Glomerular visceral epithelial cell (primary cell): ENCODE data around the gene ARMC3.
"Not testable (repeated sequence)": the region's sequence is repeated elsewhere in the genome, so short reads cannot be mapped to it uniquely, and the experiment has no call there.

Source experiments
- DNase-seq: peaks from one replicate; pipeline ENCODE4 v3.0.0-alpha.2; 2016; ENCODE audit errors: extremely low spot score

ARMC3 gene, protein sequence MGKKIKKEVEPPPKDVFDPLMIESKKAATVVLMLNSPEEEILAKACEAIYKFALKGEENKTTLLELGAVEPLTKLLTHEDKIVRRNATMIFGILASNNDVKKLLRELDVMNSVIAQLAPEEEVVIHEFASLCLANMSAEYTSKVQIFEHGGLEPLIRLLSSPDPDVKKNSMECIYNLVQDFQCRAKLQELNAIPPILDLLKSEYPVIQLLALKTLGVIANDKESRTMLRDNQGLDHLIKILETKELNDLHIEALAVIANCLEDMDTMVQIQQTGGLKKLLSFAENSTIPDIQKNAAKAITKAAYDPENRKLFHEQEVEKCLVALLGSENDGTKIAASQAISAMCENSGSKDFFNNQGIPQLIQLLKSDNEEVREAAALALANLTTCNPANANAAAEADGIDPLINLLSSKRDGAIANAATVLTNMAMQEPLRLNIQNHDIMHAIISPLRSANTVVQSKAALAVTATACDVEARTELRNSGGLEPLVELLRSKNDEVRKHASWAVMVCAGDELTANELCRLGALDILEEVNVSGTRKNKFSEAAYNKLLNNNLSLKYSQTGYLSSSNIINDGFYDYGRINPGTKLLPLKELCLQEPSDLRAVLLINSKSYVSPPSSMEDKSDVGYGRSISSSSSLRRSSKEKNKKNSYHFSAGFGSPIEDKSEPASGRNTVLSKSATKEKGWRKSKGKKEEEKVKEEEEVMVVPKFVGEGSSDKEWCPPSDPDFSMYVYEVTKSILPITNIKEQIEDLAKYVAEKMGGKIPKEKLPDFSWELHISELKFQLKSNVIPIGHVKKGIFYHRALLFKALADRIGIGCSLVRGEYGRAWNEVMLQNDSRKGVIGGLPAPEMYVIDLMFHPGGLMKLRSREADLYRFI

DNA sequence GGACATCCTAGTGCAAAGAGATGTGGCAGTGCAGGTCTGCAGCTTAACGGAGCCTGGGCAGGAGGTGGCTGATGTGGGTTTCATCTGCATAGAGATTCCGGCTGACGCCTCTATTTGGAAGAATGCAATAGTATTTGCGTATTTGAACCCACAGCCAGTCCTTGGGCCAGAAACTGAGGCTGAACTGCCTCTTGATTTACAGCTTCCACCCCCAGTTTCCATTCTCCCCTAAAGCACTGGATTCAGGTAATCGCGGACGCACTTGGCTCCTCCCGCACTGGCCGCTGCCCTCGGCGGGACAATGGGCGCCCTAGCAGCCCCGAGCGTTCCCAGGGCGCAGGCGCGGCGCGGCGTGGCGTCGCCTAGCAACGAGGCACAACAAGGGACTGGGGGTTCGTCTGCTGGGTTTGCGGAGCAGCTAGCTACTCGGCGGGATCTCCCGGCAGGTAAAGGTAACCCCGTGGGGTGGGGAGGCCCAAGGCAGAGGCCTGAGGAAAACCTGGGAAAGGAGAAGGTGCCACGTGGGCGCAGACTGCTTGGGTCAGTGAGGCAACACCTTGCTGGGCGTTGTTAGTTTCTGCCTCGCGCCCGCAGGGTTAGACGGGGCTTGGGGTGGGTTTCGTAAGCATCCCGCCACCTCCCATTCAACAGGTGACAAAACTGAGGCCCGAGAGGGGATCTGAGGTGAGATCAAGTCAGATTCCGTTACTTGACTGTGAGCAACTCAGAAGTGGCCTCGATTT lies at the start of gene ARMC3:
Gene ARMC3, plus strand, starts transcription at position 393 of the 743 bp plus-strand sequence. CDS start 3,944 bp downstream, outside the sequence.
- peak; percentile 50 for DNase-seq

DNA sequence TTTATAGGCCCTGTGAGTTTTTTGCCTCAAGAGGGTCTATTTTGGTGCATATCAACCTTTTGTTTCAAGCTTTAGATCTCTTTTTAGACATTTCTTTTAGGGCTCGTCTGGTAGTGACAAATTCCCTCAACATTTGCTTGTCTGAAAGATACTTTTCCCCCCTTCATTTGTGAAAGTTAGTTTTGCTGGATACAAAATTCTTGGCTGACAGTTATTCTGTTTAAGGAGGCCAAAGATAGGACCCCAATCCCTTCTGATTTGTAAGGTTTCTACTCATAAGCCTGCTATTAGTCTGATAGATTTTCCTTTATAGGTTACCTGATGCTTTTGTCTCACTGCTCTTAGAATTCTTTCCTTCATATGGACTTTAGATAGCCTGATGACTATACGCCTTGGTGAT lies 36.1 kb upstream of the ARMC3 start:
- DNase-seq = no peak

DNA sequence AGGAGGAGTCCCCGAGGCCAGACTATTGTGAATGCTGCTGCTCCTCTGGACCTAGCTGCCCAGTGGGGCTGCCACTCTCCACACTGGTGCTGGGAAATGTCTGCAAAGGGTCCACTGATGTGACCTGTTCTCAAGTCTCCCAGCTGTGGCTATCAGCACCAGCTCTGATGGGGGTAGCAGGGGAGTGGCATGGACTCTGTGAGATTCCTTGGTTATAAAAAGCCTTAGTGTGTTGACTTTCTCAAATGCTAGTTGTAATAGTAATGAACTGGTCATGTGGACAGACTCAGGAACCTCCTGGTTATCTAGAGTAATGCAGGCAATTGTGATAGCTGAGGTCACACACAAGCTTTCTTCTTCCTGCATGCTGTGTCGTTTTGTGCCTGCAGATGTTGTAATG lies 34.1 kb upstream of the ARMC3 start:
- DNase-seq = no peak

DNA sequence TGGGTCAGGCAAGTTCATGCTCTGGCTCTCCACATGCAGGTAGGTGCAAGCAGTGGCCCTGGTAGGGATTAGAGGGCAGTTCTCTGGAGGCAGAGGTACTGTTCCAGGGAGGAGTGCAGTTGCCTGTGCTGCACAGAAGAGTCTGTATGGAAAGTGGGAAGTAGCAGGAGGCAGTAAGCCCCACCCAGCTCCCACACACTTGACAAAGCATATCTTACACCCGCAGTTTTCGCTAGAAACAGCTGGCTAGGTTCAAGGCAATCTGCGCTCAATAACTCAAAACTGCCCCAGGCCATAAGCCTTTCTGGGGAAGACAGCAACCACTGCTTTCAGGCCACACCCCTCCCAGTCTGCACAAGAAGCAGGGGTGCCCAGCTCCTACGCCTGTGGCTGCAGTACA lies 33.1 kb upstream of the ARMC3 start:
- DNase-seq = no peak

DNA sequence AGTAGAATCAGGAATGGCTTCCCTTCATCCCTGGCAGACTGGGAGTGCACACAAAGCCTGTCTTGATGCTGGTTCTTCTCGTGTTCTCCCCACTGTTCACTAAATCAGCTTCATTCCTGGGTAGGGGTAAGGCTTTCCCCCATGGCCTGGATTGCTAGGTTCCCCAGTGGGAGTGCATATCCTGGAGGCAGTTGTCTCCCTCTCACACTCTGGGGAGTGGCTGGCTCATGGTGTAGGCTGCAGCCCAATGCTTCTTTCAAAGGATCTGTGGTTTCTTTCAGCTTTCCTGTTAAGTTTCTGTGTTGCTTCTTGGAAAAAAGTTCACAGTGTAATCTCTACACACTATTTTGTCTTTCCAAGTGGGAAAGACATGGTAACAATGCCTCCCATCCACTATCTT lies 32.6 kb upstream of the ARMC3 start:
- no peak for DNase-seq

DNA sequence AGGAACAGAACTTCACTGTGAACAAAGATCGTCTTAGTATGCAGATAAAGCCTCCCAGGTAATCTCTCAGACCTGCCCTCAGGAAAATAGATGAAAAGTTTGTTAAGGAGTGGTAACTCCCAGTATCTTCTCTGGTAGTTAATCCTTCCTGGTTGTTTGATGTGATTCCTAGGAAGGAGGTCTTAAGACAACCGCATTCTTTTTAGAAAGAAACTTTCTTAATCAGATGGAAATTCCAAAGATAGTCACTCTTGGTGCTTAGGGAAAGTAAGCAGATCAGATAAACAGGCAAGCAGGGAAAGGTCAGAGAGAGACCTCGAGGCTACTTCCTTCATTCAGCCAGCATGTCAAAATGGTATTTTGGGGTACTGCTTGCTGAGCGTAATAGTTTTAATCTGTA lies 30.5 kb upstream of the ARMC3 start:
- DNase-seq = no peak

DNA sequence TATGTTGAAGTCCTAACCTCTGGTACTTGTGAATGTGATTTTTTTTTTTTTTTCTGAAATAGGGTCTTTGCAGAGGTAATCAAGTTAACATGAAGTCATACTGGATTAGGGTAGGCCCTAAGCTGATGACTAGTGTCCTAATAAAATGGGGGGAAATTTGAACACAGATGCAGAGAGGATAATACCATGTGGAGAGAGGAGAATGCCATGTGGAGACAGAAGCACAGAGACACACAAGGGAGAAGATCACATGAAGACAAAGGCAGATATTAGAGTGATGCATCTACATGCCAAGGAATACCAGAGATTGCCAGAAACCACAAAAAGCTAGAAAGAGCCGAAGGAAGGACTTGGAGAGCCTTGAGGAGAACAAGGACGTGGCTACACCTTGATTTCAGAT lies 28.5 kb upstream of the ARMC3 start:
- DNase-seq = no peak

DNA sequence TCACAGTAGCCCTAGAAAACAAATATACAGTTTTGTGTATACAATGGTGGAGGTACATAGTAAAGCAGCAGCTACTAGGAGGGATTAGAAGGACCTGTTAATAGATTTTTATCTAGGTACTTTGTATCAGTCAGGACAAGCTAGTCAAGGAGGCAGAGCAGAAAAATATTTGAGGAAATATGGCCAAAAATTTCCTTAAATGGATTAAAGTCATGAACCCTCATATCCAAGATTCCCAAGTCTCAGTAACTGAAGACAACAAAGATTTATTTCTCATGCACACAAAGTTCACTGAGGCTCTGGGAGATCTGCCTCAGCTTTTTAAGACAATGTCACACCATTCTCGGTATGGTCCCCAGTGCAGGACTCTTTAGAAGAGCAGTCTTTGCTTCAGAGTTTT lies 28.1 kb upstream of the ARMC3 start:
- no peak for DNase-seq

DNA sequence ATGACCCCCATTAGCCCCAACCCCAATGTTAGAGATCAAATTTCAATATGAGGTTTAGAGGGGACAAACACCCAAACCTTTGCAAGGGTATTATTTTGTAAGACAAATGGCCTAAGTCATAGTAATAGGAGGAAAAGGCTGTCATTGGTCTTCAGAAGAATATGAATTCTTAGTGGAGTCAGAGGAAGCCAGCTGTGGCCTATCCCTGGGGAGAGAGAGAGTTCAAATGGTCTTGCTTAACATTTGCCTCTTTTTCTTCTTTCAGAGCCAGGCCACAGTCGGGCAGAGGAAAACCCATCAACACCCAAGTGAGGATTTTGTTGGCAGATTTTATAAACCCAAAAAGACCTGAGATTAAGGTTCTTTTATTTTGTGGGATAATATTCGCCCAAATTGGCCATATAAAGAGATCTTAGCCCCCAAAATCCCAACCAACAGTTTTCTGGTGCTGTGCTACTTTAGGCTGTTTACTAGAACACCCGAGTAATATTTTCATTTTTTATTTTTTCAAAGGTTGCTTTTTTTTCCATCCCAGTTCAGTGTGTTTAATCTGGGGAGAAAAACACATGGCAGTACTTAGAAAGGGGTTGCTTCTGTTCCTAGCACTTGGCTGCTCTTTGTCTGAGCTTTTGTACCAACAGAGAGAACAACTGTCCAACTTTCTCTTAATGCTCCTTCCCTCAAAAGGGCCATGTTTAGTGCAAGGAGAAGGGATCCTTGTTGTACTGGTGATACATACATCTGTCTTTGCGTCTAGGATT lies 26.8 kb upstream of the ARMC3 start:
- no peak for DNase-seq

DNA sequence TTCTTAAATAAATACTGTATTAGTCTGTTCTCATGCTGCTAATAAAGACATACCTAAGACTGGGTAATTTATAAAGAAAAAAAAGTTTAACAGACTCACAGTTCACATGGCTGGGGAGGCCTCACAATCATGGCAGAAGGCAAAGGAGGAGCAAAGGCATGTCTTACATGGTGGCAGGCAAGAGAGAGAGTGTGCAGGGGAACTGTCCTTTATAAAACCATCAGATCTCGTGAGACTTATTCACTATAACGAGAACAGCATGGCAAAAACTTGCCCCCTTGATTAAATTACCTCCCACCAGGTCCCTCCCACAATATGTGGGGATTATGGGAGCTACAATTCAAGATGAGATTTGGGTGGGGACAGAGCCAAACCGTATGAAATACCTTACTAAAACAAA lies 25.7 kb upstream of the ARMC3 start:
- not testable (repeated sequence) for DNase-seq

DNA sequence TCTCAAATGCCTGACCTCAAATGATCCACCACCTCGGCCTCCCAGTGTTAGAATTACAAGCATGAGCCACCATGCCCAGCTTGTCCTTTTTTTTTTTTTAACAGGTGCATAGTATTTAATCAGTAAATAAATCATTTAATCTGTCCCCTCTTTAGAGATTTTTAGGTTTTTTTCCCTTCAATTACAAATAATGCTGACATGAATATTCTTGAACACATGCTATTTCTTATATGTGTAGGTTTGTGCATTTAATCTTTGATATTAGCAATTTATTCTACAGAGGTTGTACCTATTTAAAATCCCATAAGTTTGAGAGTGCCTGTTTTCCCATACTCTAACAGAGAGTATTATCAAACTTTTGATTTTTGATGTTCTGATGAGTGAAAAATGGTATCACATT lies 24.2 kb upstream of the ARMC3 start:
- DNase-seq = no peak

DNA sequence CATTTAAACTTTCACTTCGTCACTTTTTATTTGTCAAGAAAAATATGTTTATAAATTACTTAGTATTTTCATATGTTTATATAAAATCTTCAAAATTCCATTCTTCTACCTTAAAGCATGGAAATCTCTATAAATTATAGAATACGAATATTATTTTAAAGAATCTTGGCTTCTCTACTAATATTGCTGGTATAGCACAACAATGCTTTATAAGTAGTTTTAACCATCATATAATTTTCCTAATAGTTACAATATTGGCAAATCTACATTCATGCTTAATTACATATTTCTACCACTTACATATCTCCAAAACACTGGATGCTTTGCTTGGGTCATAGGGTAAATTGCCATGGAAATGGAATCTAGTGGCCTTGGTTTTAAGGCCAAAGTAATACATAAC lies 21.1 kb upstream of the ARMC3 start:
- DNase-seq = no peak

DNA sequence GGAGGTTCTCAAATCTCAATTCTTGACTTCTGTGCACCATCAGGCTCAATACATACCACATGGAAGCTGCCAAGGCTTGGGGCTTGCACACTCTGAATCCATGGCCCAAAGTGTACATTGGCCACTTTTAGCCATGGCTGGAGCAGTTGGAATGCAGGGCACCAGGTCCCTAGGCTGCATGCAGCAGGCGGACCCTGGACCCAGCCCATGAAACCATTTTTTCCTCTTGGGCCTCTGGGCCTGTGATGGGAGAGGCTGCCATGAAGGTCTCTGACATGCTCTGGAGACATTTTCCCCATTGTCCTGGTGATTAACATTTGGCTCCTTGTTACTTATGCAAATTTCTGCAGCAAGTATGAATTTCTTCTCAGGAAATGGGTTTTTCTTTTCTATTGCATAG lies 19.0 kb upstream of the ARMC3 start:
- DNase-seq = no peak

DNA sequence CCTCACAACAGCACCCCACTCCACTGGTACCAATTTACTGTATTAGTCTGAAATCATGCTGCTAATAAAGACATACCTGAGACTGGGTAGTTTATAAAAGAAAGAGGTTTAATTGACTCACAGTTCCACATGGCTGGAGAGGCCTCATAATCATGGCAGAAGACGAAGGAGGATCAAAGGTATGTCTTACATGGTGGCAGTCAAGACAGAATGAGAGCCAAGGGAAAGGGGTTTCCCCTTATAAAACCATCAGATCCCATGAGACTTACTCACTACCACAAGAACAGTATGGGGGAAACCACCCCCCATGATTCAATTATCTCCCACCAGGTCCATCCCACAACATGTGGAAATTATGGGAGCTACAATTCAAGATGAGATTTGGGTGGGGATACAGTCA lies 18.2 kb upstream of the ARMC3 start:
- DNase-seq = not testable (repeated sequence)

DNA sequence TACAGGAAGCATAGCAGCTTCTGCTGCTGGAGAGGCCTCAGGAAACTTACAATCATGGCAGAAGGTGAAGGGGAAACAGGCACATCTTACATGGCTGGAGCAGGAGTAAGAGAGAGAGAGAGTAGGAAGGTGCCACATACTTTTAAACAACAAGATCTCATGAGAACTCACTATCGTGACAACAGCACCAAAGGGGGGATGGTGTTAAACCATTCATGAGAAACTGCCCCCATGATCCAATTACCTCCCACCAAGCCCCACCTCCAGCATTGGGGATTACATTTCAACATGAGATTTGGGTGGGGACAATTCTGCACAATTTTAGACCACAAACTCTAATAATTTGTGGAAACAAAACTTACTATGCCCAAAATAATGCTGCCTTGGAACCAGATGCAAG lies 16.8 kb upstream of the ARMC3 start:
- no peak for DNase-seq

DNA sequence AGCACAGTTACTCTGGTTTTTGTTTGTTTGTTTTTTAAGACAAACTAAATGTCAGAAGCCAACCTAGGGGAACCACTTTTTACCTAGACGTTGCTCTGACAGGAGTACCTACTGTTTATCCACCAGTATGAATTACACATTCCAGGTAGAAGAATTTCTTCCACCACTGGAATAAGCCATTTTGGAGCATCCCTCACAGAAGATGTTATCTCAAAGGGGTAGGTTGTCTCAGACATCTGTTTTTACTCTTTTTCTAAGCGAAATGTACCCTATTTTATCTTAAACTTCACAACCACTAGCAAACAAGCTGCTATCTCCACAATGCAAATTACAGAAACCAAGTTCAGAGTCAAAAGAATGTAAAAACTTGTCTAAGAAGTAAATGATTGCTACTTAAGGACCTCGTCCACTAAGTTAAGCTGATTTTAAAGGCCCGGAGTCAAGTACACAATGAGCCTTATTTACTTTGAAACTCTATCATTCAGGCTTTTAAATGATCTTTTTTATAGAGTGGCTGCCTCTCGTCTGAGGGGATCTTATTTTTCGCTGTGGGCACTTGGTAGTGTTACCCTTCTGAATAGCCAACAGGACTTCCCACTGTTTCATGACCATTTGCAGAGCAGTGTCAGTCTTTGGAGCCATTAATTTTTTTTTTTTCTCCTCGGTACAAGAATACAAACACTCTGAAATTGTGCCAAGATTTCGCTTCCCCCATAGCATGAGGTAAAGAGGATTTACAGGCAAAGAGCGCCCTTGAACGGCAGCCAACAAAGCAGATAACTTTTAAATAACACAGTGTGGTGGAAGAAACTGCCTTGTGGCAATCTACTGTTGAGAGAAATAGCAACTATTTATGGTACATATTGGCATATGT lies 15.7 kb upstream of the ARMC3 start:
- DNase-seq = no peak

DNA sequence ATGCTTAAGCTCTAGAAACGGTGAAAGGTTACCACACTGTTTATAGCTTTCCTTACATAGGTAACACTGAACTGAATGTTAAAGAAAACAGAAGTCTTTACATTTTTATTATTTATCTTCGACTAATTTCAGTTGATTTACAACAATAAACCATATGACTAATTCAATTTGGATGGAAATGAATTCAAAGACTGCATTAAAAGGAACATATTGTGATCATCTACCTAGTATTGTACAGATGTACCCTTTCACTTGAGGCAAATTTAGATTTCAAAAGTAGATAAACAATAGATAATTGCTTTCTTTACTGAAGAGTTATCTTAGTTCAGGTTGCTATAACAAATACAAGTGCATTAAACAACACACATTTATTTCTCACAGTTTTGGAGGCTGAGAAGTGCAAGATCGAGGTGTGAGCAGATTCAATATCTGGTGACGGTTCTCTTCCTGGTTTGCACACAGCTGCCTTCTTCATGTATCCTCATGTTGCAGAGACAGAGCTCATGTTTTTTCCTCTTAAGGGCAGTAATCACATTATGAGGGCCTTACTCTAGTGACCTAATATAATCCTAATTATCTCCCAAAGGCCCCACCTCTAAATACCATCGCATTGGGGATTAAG lies 15.0 kb upstream of the ARMC3 start:
- no peak for DNase-seq

DNA sequence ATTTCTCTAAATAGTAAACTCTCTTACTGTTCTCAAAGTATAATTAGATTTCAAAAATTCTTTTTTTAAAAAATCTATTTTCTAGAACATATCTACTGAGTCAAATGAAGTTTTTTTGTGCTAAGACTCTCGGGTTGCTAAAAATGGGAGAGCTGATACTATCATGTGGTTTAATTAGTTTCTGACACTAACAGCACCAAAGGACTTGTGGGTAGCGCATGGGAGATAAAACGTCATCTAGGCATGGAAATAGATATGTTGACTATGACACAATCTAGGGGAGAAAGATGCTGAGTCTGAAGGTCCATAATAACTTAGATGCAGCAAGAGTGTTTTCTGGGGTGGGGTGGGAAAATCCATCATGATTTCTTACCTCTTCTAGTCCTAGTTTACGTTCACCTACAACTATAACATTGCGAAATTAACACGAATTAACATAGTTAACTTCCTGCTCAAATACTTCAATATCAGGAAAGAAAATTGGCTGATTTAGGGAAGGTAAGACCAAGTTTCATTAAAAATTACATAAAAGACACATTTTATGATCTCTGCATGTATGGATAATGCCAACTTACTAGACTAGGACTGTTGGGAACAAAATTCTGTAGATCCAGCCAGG lies 14.3 kb upstream of the ARMC3 start:
- no peak for DNase-seq

DNA sequence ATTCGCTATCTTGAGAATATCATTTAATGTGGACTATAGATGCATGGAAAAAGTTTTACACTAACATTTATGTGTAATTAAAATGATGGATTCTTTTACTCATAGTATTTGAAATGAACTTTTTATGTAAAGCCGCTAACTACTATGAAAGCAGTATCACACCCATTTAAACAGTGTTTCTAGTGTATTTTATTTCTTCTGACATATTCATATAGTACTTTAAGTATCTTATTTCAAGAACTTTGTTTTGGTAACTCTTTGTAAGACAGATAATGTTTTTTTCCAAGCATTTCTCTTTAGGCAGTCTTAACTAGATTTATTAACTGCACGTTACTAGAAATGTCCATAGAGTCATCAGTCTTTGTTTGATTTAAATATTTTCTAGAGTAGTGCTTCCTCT lies 12.5 kb upstream of the ARMC3 start:
- DNase-seq = no peak

DNA sequence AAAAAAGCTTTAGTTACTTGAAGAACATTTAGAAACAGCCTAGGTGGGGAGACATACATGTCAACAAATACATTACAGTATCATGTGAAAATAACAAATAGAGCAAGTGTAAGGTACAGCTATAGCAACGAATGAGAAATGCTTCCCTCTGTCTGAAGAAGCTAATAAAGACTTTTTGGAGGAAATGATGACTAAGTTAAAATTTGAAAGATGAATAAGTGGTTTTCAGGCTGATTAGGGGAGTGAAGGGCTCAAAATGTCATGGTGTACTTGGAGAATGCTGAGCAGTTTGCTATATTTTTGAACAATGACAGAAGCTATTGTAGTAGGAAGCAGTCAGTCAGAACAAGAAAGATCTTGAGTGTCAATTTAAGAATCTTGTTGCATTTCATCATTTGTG lies 2.8 kb upstream of the ARMC3 start:
- no peak for DNase-seq
